ENCODE measurements around the gene ITPR2. TPM values are rescaled to one million over a fixed set of nuclear protein-coding genes. Genes with fewer than 3 reads are reported as not detected.
"Not testable (repeated sequence)": the region's sequence is repeated elsewhere in the genome, so short reads cannot be mapped to it uniquely, and the experiment has no call there.

The ITPR2 gene
- total RNA-seq, 1 experiment from 2014 or later = 9.4 TPM

DNA sequence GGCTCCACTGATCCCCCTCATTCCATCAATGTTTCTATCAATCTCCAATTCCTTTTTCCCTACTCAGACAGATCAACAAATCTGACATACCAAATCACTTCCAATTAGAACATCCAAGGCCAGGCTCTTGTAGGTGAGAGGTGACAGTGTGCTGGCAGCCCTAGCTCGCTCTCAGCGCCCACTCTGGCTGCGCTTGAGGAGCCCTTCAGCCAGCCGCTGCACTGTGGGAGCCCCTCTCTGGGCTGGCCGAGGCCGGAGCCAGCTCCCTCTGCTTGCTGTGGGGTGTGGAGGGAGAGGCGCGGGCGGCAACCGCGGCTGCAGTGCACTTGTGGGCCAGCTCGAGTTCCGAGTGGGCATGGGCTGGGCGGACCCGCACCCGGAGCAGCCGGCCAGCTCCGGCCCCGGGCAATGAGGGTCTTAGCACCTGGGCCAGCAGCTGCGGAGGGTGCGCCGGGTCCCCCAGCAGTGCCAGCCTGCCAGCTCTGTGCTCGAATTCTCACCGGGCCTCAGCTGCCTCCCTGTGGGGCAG lies 6.0 kb upstream of the ITPR2 start:
- no peak overlapping the region for H3K4me3 ChIP-seq (ENCODE audit: insufficient read depth, low read depth, low read length)
- no peak for DNase-seq
- no peaks in the 10 kb centered on the region for H3K27me3 ChIP-seq (ENCODE audit: control insufficient read depth, insufficient read depth, low read length)
- H3K36me3 ChIP-seq (replicated peaks; ENCODE audit: control insufficient read depth, insufficient read depth, low read length) = no peaks in the 10 kb centered on the region

DNA sequence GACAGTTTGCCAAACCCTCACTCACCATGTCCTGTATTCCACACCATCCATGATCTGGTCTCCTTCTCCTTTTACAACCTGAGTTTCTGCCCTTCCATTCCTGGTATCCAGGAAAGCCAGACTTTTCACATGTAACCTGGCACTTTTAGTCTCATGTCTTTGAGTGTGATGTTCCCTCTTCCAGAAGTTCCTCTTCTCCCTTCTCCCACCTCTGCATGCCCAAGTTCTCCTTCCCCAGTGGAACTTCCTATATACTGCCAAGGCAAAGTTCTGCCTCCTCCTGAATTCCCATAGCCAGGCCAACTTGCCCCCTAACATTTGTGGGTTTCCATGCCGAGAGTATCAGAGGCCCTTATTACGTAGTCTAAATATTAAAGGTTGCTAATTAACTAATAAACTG lies 3.2 kb upstream of the ITPR2 start:
- H3K27me3 ChIP-seq (ENCODE audit: control insufficient read depth, insufficient read depth, low read length) = peaks cover 2% of the 10 kb centered on the region; the same call in 1 of the 2 replicates
- H3K4me3 ChIP-seq (ENCODE audit: insufficient read depth, low read depth, low read length) = no peak overlapping the region
- DNase-seq = no peak
- H3K36me3 ChIP-seq (replicated peaks; ENCODE audit: control insufficient read depth, insufficient read depth, low read length) = no peaks in the 10 kb centered on the region

DNA sequence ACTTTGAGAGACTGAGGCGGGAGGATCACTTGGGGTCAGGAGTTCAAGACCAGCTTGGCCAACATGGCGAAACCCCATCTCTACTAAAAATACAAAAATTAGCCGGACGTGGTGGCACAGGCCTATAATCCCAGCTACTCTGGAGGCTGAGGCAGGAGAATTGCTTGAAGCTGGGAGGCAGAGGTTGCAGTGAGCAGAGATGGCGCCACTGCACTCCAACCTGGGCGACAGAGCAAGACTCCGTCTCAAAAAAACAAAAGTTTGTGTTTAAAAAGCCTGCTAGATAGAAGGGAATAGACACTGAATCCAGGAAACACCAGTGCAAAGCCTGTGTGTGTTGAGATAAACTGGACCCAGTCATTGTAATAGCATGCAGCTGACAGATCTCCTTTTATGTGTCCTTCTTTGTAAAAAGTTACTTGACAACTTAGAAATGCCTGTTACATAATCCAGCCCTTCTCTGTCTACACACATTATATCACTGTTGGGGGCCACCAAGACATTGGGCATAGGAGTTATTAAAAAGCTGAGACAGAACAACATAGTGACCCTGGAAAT lies 1.6 kb upstream of the ITPR2 start:
- H3K27me3 ChIP-seq (ENCODE audit: control insufficient read depth, insufficient read depth, low read length); H3K36me3 ChIP-seq (replicated peaks; ENCODE audit: control insufficient read depth, insufficient read depth, low read length); DNase-seq; H3K4me3 ChIP-seq (ENCODE audit: insufficient read depth, low read depth, low read length): not testable (repeated sequence)

DNA sequence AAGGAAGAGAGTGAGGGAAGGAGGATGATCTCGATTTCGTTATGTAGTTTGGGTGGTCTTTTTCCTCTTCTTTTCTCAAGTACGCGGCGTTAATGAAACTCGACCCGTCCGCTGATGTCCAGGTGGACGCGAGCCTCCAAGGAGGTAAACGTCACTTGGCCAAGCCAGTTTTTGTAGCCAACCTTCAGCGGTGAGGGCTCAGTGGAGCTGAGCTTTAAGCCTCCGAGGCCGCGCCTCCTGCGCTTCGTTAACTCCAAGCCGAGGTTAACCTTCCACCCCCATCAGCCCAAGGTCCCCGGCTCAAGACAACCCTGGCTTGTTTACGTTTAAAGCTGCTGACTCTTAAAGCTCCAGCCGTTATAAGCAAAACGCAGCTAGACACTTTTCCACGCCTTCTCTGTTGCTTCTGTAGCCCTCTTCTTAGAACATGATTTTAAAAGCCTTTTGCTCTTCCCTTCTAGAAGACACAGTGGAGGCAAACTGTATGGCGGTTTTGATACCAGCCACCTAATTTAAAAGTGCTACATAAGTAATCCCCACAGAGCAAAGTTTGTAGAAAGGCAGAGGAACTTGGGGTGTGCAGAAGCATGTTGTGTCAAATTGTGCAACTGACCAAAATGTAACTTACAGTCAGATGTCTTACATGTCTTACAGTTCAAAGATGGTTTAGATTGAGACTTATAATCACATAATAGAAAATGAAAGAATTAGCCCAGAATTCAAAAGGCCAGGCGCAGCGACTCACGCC lies 923 bp upstream of the ITPR2 start:
- Histone ChIP-seq H3K36me3 (replicated peaks; ENCODE audit: control insufficient read depth, insufficient read depth, low read length) (no peaks in the 10 kb centered on the region), H3K4me3 (ENCODE audit: insufficient read depth, low read depth, low read length) (peak overlapping the region; percentile 60), H3K27me3 (ENCODE audit: control insufficient read depth, insufficient read depth, low read length) (peaks cover 2% of the 10 kb centered on the region; the same call in 1 of the 2 replicates)
- DNase-seq = peak; percentile 73

DNA sequence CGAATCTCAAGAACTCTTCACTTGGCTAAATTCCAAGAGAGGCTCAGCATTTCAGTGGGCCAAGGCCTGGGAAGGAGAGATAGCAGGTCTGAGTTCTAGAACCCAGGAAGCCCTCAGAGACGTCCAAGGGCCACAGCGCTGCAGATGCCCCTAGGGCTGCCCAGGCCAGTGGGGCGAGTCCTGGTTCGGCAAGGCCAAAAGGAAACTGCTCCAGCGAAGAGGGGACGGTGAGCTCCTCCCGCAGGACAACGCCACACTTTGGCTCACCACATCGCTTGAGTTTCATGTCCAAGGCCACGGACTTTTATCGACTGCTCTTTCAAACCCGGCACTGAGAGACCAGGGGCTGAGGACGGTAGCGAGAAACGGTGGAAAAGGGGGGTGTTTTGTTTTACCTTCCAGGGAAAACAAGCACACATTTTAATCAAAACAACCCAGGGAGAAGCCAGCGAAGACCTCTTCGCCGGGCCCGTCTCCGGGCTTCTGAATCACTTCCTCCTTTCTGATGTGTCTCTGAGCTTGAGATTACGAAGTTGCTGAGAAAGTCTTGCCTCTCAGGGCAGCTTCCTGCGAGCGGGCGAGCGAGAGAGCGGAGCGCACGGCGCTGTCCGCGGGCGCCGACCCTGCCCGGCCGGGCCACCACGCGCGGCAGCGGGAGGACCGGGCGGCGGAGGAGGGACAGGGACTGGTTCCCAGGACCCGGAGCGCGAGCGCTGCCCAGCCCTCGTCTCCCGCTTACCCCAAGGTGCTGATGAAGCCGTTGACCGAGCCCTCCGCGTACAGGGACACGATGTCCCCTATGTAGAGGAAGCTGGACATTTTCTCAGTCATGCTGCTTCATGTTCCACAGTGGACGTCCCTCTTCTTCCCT lies 808 bp downstream of the ITPR2 start:
- Histone ChIP-seq H3K36me3 (replicated peaks; ENCODE audit: control insufficient read depth, insufficient read depth, low read length) (no peaks in the 10 kb centered on the region), H3K4me3 (ENCODE audit: insufficient read depth, low read depth, low read length) (peak overlapping the region; percentile 96), H3K27me3 (ENCODE audit: control insufficient read depth, insufficient read depth, low read length) (peaks cover 2% of the 10 kb centered on the region; the same call in 1 of the 2 replicates)
- DNase-seq = peak; percentile 67

DNA sequence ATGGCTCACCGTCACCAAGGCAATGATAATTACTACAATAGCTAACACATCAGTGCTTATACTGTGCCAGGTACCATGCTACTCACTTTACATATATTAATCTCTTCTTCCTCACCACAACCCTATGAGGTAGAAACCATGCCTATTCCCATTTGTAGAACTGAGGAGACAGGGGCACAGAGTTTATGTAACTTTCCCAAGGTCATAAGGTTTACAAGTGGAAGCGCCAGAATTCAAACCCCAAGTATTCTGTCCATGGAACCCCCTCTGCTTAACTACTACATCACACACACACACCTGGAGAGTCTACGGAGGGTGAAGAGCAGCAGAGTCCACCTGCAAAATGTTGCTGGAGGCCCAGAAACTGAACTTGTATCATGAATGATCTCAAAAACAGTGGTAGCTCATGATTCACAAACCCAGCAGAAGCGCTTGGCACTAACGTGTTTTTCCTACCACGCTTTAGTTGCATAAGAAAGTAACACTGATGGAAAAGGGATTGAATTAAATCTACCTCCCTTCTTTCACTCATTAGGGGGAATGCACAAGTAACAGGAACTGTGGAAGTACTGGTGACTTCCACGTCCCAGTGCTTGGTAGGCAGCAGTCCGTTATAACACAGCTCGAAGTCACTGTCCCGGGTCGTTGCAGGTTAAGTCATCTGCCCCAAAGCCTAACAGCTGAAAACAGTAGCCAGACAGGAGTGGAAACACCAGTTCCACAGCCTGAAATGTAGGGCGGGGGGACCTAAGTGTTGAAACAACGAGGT lies 2.0 kb downstream of the ITPR2 start:
- H3K27me3 ChIP-seq (ENCODE audit: control insufficient read depth, insufficient read depth, low read length) = peaks cover 2% of the 10 kb centered on the region; the same call in 1 of the 2 replicates
- H3K4me3 ChIP-seq (ENCODE audit: insufficient read depth, low read depth, low read length) = peak overlapping the region; percentile 25
- DNase-seq = no peak
- no peaks in the 10 kb centered on the region for H3K36me3 ChIP-seq (replicated peaks; ENCODE audit: control insufficient read depth, insufficient read depth, low read length)

DNA sequence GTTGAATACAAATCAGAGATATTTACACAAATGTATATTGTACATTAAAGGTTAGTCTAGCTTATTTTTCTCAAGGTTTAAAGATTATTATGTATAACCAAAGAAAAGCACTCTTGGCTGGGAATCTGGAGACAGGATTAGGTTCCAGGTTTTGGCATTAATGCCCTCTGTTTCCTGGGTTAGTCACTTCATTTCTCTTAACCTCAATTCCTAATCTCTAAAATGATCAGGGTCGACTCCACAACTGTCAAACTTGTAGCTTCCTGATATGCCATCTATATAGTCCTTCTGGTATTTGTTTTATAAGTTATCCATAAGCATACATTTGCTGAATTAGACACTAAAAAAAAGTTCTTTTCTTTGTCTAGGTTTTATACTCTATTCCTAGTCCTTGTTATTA lies 2.6 kb downstream of the ITPR2 start:
- DNase-seq = no peak
- Histone ChIP-seq H3K4me3 (ENCODE audit: insufficient read depth, low read depth, low read length) (no peak overlapping the region; the same call in 1 of the 2 replicates), H3K27me3 (ENCODE audit: control insufficient read depth, insufficient read depth, low read length) (peaks cover 2% of the 10 kb centered on the region; the same call in 1 of the 2 replicates), H3K36me3 (replicated peaks; ENCODE audit: control insufficient read depth, insufficient read depth, low read length) (no peaks in the 10 kb centered on the region)

DNA sequence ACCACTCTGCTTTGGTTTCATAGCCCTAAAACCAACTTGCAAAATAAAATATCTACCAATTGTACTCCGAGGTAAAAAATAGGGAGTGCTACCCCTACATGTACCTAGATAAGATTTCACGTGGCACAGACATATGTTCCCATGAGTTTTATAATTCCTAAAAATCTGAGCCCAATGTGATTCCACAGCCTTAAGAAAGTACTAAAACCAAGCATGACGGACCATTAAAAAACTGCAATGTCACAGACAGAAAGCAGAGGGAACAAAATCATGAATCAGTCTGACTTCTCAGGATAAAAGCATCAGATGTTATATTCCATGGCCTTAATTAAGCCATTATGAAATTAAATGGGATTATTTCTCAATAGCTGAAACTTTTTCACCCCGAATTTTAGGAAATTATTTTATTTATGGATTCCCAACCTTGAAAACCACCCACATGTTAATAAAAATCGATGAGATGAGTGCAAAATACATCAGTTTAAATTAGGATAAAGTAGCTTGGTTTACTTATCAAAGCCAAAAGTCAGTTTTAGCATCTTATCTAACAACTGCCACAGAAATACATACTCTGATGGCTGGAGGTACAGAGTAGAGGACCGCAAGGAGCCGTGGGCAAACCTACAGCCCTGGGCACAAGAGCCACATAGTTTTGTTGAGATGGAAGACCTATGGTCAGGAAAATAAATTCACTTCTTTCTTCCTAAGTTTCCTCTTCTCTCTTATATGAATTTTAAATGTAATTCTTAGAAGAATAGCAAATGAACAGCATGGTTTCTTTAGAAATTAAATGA lies 4.5 kb downstream of the ITPR2 start:
- Histone ChIP-seq H3K27me3 (ENCODE audit: control insufficient read depth, insufficient read depth, low read length) (peaks cover 2% of the 10 kb centered on the region; the same call in 1 of the 2 replicates), H3K4me3 (ENCODE audit: insufficient read depth, low read depth, low read length) (no peak overlapping the region), H3K36me3 (replicated peaks; ENCODE audit: control insufficient read depth, insufficient read depth, low read length) (no peaks in the 10 kb centered on the region)
- DNase-seq = no peak

DNA sequence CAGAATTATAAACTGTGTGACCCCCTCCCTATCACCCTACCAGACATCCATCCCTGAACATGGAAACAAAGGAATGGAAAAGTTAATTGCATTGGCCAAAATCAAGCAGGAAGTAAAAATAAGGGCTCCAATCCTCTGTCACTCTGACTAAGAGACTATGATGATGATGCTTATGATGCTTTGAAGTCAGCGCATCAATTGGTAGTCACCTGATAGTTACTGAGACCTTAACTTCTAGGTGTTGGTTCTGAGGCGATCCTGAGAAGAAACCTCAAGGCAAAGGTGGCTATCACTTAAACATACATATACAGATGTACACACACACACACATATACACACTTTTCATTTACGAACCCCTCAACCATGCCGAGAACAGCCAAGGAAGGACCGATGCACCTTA lies 6.6 kb downstream of the ITPR2 start:
- H3K27me3 ChIP-seq (ENCODE audit: control insufficient read depth, insufficient read depth, low read length) = no peaks in the 10 kb centered on the region
- no peak overlapping the region for H3K4me3 ChIP-seq (ENCODE audit: insufficient read depth, low read depth, low read length)
- H3K36me3 ChIP-seq (replicated peaks; ENCODE audit: control insufficient read depth, insufficient read depth, low read length) = no peaks in the 10 kb centered on the region
- no peak for DNase-seq

DNA sequence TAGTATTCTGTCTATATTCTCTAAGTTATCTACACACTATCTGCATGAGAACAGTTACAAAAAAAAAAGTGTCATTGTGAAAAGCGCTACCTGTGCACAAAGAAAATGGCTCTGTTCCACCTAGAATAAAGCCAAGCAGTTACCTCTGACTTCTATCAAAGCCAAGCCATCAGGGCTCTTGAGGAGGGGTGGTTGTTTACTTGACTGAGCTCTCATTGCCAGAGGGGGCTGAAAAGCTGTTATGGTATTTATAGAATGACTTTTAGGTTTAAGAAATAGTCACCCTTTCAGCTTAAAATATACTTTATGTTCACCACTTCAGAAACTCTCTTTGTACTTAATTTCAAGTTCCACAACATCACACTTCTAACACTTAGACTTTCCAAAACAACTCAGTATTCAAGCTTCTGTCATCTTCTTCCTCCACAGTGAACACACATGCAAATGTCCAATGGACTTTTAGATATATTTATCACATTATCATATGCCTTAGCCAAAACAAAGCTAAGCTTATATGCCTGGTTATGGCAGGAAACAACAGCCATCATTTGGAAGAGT lies 7.5 kb downstream of the ITPR2 start:
- no peaks in the 10 kb centered on the region for H3K36me3 ChIP-seq (replicated peaks; ENCODE audit: control insufficient read depth, insufficient read depth, low read length)
- no peaks in the 10 kb centered on the region for H3K27me3 ChIP-seq (ENCODE audit: control insufficient read depth, insufficient read depth, low read length)
- no peak overlapping the region for H3K4me3 ChIP-seq (ENCODE audit: insufficient read depth, low read depth, low read length)
- no peak for DNase-seq

DNA sequence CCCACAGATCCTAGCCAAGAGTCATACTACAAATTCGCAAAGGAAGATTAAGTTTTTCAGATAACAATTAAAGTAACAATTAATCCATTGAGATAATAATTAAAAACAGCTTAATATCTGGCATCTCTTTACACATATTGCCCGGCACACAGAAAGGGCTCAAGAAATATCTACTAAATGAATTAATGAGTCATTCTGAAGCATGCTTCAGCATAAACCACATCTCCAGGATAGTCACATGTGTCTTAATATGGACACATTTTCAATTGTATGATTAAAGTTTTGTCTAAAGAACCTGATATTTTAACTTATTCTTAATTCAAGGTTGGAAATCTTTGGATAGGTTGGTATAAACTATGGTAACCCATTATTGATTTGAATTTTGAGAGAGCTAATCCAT lies 9.6 kb downstream of the ITPR2 start:
- Histone ChIP-seq H3K36me3 (replicated peaks; ENCODE audit: control insufficient read depth, insufficient read depth, low read length) (no peaks in the 10 kb centered on the region), H3K4me3 (ENCODE audit: insufficient read depth, low read depth, low read length) (no peak overlapping the region), H3K27me3 (ENCODE audit: control insufficient read depth, insufficient read depth, low read length) (no peaks in the 10 kb centered on the region)
- no peak for DNase-seq

DNA sequence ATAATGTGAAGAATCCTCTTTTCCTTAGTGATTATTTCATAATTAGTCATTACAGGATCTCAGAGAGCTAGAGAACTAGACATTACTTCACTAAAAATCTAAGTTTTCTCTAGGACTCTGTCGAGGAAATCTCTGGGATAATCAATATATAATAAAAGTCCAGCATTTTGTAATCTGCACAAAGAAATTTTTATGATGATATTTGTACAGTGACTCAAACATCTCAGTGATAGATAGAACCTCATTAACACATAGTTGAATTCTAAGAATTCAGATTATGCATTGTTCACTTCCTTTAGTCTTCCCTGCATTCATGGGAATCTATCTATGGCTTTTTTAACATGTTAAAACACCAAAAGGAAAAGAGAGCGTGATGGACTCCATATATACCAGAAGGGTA lies 11.0 kb downstream of the ITPR2 start:
- H3K27me3 ChIP-seq (ENCODE audit: control insufficient read depth, insufficient read depth, low read length) = no peaks in the 10 kb centered on the region
- DNase-seq = no peak
- no peak overlapping the region for H3K4me3 ChIP-seq (ENCODE audit: insufficient read depth, low read depth, low read length)
- no peaks in the 10 kb centered on the region for H3K36me3 ChIP-seq (replicated peaks; ENCODE audit: control insufficient read depth, insufficient read depth, low read length)

DNA sequence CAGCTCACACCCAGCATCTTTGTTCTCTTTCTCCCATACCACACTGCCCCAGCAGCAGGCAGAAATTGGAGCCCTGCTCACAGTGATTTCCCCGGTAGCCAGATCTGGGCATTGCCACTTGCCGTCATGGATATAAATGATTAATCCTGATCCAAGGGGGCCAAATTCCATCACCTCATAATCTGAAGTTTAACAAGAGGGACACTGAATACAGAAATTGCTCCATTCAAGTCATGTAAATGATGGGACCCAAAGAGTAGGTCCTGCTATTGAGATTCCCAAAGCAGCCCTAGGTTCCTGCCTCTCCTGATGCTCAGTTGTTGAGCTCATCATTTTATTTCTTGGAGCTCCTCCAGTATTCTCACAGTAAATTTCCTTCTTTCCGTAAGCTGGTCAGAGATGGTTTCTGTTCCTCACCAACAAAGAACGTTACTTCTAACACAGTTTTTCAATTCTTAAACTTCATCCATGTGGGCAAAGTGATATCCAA lies 11.7 kb downstream of the ITPR2 start:
- Histone ChIP-seq H3K27me3 (ENCODE audit: control insufficient read depth, insufficient read depth, low read length) (no peaks in the 10 kb centered on the region), H3K36me3 (replicated peaks; ENCODE audit: control insufficient read depth, insufficient read depth, low read length) (no peaks in the 10 kb centered on the region), H3K4me3 (ENCODE audit: insufficient read depth, low read depth, low read length) (no peak overlapping the region)
- no peak for DNase-seq

All from H7 (cell line).